SK-N-MC (cell line): Measurements from ENCODE around the gene RAB35.

Experiments used
- EZH2 ChIP-seq: fragments of 200-600 bp; sonication (generic); IDR thresholded peaks from one replicate; pipeline ENCODE4 v1.6.1; 2017; ENCODE audit warnings: antibody characterized with exemption
- POLR2AphosphoS5 ChIP-seq: IDR thresholded peaks from 2 replicates; pipeline ENCODE4 v1.6.1; 2012; ENCODE audit warnings: mild to moderate bottlenecking, low read depth, low read length, borderline replicate concordance

- no peak for TF ChIP-seq EZH2
- no peak for TF ChIP-seq POLR2AphosphoS5
Observed at GRCh38 chr12:120158351-120158750, 41.8 kb upstream of the RAB35 start.
